Hepatocyte (in vitro differentiated cells): ENCODE data around the gene HBE1. TPM values are rescaled to one million over a fixed set of nuclear protein-coding genes. Genes with fewer than 3 reads are reported as not detected.

Source experiments
- DNase-seq: peaks from one replicate; pipeline ENCODE4 v3.0.0-alpha.2; 2016; ENCODE audit warnings: low spot score
- H2AFZ ChIP-seq: fragments of 200-600 bp; sonication (generic); 2 replicates; pipeline ENCODE4 v1.6.0; 2016; ENCODE audit warnings: antibody characterized with exemption, mild to moderate bottlenecking
- H3K27ac ChIP-seq: fragments of 200-600 bp; sonication (generic); 2 replicates; pipeline ENCODE4 v1.5.1; 2016; ENCODE audit warnings: mild to moderate bottlenecking
- H3K27me3 ChIP-seq: fragments of 200-600 bp; sonication (generic); 2 replicates; pipeline ENCODE4 v1.6.1; 2016
- H3K36me3 ChIP-seq: fragments of 200-600 bp; sonication (generic); replicated peaks from 2 replicates; pipeline ENCODE4 v1.5.1; 2016; ENCODE audit warnings: low read depth; ENCODE audit not compliant: insufficient read depth
- H3K4me1 ChIP-seq: fragments of 200-600 bp; sonication (generic); 2 replicates; pipeline ENCODE4 v1.5.1; 2016; ENCODE audit warnings: mild to moderate bottlenecking, moderate library complexity; ENCODE audit not compliant: insufficient read depth
- H3K4me2 ChIP-seq: fragments of 200-600 bp; sonication (generic); 2 replicates; pipeline ENCODE4 v1.6.0; 2016
- H3K4me3 ChIP-seq: fragments of 200-600 bp; sonication (generic); 2 replicates; pipeline ENCODE4 v1.5.1; 2016; ENCODE audit warnings: mild to moderate bottlenecking
- H3K79me2 ChIP-seq: fragments of 200-600 bp; sonication (generic); 2 replicates; pipeline ENCODE4 v1.6.0; 2017; ENCODE audit warnings: mild to moderate bottlenecking
- H3K9me2 ChIP-seq: fragments of 200-600 bp; sonication (generic); replicated peaks from 2 replicates; pipeline ENCODE4 v1.6.0; 2017; ENCODE audit warnings: mild to moderate bottlenecking; ENCODE audit not compliant: insufficient read depth
- H3K9me3 ChIP-seq: fragments of 200-600 bp; sonication (generic); 2 replicates; pipeline ENCODE4 v1.5.1; 2016; ENCODE audit warnings: low read depth, mild to moderate bottlenecking
- H4K20me1 ChIP-seq: fragments of 200-600 bp; sonication (generic); 2 replicates; pipeline ENCODE4 v1.6.0; 2016; ENCODE audit warnings: mild to moderate bottlenecking; ENCODE audit not compliant: insufficient read depth, poor library complexity, severe bottlenecking
- CTCF ChIP-seq: fragments of 200-600 bp; sonication (generic); IDR thresholded peaks from 2 replicates; pipeline ENCODE4 v1.5.1; 2016; ENCODE audit warnings: antibody characterized with exemption, mild to moderate bottlenecking; ENCODE audit not compliant: poor library complexity
- EZH2 ChIP-seq: fragments of 200-600 bp; sonication (generic); IDR thresholded peaks from 2 replicates; pipeline ENCODE4 v1.6.1; 2016; ENCODE audit warnings: antibody characterized with exemption, mild to moderate bottlenecking, borderline replicate concordance
- EZH2phosphoT487 ChIP-seq: fragments of 200-600 bp; sonication (generic); IDR thresholded peaks from one replicate; pipeline ENCODE4 v1.6.1; 2018; ENCODE audit warnings: antibody characterized with exemption, mild to moderate bottlenecking, low read depth, moderate library complexity; ENCODE audit not compliant: unreplicated experiment, severe bottlenecking
- WGBS: methylation state at CpG from one replicate; pipeline ENCODE4 v1.1.6; 2016; ENCODE audit warnings: low lambda C conversion rate; ENCODE audit errors: missing lambda C conversion rate; 5-methylcytosine and 5-hydroxymethylcytosine counted together
- polyA plus RNA-seq: library from polyadenylated mRNA; unstranded; fragments of >200 nt; fragmentation: Nextera tagmentation; extraction: Ambion mirVana; gene quantifications from 2 replicates; pipeline ENCODE4 v1.2.1, GENCODE V29; 2016
- total RNA-seq: library from RNA; depleted of rRNA; stranded (reverse); fragments of >200 nt; gene quantifications from 2 replicates; pipeline ENCODE4 v1.2.3, GENCODE V29; 2014

HBE1 gene
- total and polyA plus RNA-seq, 2 experiments from 2014 or later, result 0.25 to 1.1 TPM

- H3K79me2 ChIP-seq, result no peaks in the 10 kb centered on the region
- H3K4me1 ChIP-seq, result no peaks in the 10 kb centered on the region
- no peaks in the 10 kb centered on the region for H3K9me2 ChIP-seq
- WGBS, result 85% methylated on average over 2 of the region's 2 CpGs
- no peaks in the 10 kb centered on the region for H3K27me3 ChIP-seq
- H3K9me3 ChIP-seq, result no peaks in the 10 kb centered on the region
- no peaks in the 10 kb centered on the region for H3K36me3 ChIP-seq
- no peak overlapping the region for H2AFZ ChIP-seq
- no peak overlapping the region for H3K4me2 ChIP-seq
- no peak for DNase-seq
- no peaks in the 10 kb centered on the region for H4K20me1 ChIP-seq
- no peak overlapping the region for H3K4me3 ChIP-seq
- no peak overlapping the region for H3K27ac ChIP-seq
- TF ChIP-seq EZH2phosphoT487 (no peak), EZH2 (no peak), CTCF (no peak)
Measured at GRCh38 chr11:5267033-5267563, 2.6 kb downstream of the HBE1 start.

- H2AFZ ChIP-seq, result no peak overlapping the region
- DNase-seq, result no peak
- H3K79me2 ChIP-seq, result no peaks in the 10 kb centered on the region
- H3K4me2 ChIP-seq, result no peak overlapping the region
- no peaks in the 10 kb centered on the region for H3K27me3 ChIP-seq
- no peaks in the 10 kb centered on the region for H4K20me1 ChIP-seq
- no peaks in the 10 kb centered on the region for H3K36me3 ChIP-seq
- no peak for TF ChIP-seq CTCF
- no peak for TF ChIP-seq EZH2
- TF ChIP-seq EZH2phosphoT487, result no peak
- H3K27ac ChIP-seq, result no peak overlapping the region
- no peaks in the 10 kb centered on the region for H3K4me1 ChIP-seq
- no peaks in the 10 kb centered on the region for H3K9me2 ChIP-seq
- no peaks in the 10 kb centered on the region for H3K9me3 ChIP-seq
- H3K4me3 ChIP-seq, result no peak overlapping the region
Measured at GRCh38 chr11:5266609-5267008, 3.1 kb downstream of the HBE1 start.

GRCh38 chr11:5265832-5266231, 3.9 kb downstream of the HBE1 start:
- no peak overlapping the region for H3K4me2 ChIP-seq
- no peak for DNase-seq
- no peaks in the 10 kb centered on the region for H4K20me1 ChIP-seq
- H3K9me2 ChIP-seq, result no peaks in the 10 kb centered on the region
- no peaks in the 10 kb centered on the region for H3K79me2 ChIP-seq
- no peaks in the 10 kb centered on the region for H3K9me3 ChIP-seq
- H2AFZ ChIP-seq, result no peak overlapping the region
- 44% methylated on average over 2 of the region's 2 CpGs for WGBS
- no peak overlapping the region for H3K4me3 ChIP-seq
- no peak for TF ChIP-seq EZH2
- H3K36me3 ChIP-seq, result no peaks in the 10 kb centered on the region
- no peak overlapping the region for H3K27ac ChIP-seq
- no peaks in the 10 kb centered on the region for H3K4me1 ChIP-seq
- no peaks in the 10 kb centered on the region for H3K27me3 ChIP-seq

GRCh38 chr11:5258543-5259262, 11.0 kb downstream of the HBE1 start:
- Histone ChIP-seq H2AFZ (no peak overlapping the region), H4K20me1 (no peaks in the 10 kb centered on the region), H3K79me2 (no peaks in the 10 kb centered on the region), H3K27me3 (no peaks in the 10 kb centered on the region), H3K9me3 (no peaks in the 10 kb centered on the region), H3K36me3 (no peaks in the 10 kb centered on the region), H3K9me2 (peaks cover 3% of the 10 kb centered on the region), H3K4me2 (no peak overlapping the region), H3K4me3 (no peak overlapping the region), H3K27ac (no peak overlapping the region), H3K4me1 (no peaks in the 10 kb centered on the region)
- TF ChIP-seq EZH2phosphoT487 (no peak), CTCF (no peak), EZH2 (no peak)
- WGBS, result 65% methylated on average over 7 of the region's 7 CpGs
- DNase-seq, result no peak
